Tibial nerve (tissue), 3 donors: ENCODE measurements around the gene NR4A2.

ENCODE experiments used
- CTCF ChIP-seq, 5 experiments: fragments of 200-600 bp in 3 of 5; fragments of 450-650 bp in 2 of 5; sonication (generic) in 3 of 5; IDR thresholded peaks; one replicate each; pipeline ENCODE4 v1.5.1; 2016 to 2019; ENCODE audit warnings: antibody characterized with exemption in 5 of 5, mild to moderate bottlenecking in 3 of 5, moderate library complexity in 2 of 5
- POLR2A ChIP-seq, 2 donors: fragments of 450-650 bp; IDR thresholded peaks; one replicate each; pipeline ENCODE4 v1.6.1; 2017; ENCODE audit warnings: antibody characterized with exemption in 2 of 2, mild to moderate bottlenecking in 2 of 2, moderate library complexity in 2 of 2

- TF ChIP-seq CTCF (IDR thresholded peaks at IDR 0.05) (no peak), POLR2A (IDR thresholded peaks at IDR 0.05) (no peak)
Measured at GRCh38 chr2:156326526-156327095, 5.9 kb downstream of the NR4A2 start.
